ENCODE results near the gene IPO5. TPM values are rescaled to one million over a fixed set of nuclear protein-coding genes. Genes with fewer than 3 reads are reported as not detected.
A peak's percentile ranks its signal among the peaks of the same experiment; 100 is the strongest.
"Not testable (repeated sequence)": the region's sequence is repeated elsewhere in the genome, so short reads cannot be mapped to it uniquely, and the experiment has no call there.

The IPO5 gene
- total RNA-seq, 1 donor from 2014 or later: 195 TPM

DNA sequence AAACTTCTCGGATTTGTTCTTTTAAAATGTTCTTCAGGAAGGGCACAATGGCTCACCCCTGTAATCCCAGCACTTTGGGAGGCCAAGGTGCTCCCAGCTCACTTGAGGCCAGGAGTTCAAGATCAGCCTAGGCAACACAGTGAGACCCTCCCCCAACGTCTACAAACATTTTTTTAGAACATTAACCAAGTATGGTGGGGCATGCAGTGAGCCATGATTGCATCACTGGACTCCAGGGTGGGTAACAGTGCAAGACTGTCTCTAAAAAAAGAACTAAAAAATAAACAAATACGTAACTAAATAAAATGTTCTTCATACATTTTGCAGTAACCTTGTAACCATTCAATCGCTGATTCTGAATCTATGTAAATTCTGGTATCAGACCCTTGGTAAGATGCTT, 2.1 kb upstream of the IPO5 start:
- DNase-seq: no peak

DNA sequence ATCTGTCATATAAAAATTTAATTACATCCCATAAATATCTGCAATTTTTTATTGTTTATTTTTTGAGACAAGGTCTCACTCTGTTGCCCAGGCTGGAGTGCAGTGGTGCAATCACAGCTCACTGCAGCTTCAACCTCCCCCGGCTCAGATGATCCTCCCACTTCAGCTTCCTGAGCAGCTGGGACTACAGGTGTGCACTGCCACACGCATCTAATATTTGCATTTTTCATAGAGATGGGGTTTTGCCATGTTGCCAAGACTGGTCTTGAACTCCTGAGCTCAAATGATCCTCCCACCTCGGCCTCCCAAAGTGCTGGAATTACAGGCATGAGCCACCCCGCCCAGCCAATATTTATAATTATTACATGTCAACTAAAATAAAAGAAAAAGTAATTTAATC, 644 bp upstream of the IPO5 start:
- not testable (repeated sequence) for DNase-seq

DNA sequence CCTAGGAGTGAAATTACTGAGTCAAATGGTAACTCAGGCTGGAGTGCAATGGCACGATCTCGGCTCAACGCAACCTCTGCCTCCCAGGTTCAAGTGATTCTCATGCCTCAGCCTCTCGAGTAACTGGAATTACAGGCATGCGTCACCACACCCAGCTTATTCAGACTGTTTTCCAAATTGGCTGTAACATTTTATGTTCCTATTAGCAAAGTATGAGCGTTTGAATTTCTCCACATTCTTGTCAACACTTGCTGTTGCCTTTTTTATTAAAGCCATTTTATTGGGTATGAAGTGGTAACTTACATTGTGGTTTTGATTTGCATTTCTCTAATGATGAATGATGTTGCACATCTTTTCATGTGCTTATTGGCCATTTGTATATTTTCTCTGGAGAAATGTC, 7.9 kb downstream of the IPO5 start:
- no peak for DNase-seq

DNA sequence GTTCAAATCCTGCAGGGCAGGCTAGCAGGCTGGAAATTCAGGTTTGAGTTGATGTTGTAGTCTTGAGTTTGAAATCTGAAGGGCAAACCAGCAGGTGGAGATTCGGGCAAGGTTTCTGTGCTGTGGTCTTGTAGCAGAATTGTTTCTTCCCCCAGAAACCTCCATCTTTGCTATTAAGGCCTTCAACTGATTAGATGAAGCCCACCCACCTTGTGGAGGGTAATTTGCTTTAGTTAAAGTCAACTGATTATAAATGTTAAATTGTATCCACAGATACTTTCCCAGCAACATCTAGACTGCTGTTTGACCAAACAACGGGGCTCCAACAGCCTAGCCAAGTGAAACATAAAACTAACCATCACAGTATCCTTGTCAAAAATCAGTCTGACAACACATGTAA, 9.4 kb downstream of the IPO5 start:
- DNase-seq: no peak

DNA sequence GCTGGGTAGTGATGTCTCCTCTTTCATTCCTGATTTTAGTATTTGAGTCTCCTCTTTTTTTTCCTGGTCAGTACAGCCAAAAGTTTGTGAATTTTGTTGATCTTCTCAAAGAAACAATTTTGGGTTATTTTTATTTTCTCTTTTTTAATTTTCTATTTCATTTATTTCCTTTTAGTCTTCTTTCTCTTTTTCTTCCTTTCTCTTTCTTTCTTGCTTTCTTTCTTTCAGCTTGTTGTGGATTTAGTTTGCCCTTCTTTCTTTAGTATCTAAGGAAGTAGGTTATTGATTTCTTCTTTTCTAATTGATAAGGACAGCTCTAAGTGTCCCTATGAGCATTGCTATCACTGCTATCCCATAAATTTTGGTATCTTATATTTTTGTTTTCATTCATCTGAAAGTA, 13.8 kb downstream of the IPO5 start:
- no peak for DNase-seq

DNA sequence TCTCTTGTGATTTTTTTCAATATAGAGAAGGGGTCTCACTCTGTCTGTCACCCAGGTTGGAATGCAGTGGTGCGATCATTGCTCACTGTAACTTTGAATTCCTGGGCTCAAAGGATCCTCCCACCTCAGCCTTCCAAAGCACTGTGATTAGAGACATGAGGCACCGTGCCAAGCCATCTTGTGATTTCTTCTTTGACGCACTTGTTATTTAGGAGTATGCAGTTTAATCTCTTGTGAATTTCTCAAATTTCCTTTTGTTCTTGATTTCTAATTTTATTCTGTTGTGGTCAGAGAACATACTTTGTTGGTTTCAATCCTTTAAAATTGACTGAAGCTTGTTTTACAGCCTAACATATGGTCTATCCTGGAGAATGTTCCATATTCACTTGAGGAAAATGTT, 14.5 kb downstream of the IPO5 start:
- DNase-seq: no peak

DNA sequence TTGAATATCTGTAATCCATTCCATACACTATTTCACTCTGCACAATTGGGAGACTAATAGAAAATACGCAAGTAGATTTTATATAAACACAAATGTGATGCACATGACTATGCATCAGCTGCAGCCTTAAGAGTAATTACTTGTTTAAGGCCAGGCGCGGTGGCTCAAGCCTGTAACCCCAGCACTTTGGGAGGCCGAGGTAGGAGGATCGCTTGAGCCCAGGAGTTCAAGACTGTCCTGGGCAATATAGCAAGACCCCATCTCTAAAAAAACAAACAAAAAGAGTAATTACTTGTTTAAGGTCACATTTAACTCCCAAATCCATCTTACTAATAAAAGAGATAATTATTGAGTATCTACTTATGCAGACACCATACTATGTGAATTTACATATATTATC, 18.0 kb downstream of the IPO5 start:
- DNase-seq: no peak

DNA sequence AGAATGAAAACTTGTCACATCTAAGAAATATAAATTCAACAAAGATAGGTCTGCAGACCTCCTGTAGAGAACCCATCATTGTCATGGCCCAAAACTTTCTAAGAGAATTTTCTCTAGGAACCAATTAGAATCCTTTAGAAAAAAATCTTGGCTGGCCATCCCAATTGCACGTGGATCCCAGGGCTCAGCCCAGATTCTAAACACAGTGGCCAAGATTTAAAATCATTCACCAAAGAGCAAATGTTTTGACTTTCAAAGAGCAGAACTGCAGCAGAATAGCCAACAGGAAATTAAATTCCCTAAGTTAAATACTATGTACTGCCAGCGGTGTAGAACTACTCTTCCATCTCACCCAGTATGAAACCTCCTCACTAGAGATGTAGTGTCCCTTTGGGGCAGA, 21.3 kb downstream of the IPO5 start:
- no peak for DNase-seq

DNA sequence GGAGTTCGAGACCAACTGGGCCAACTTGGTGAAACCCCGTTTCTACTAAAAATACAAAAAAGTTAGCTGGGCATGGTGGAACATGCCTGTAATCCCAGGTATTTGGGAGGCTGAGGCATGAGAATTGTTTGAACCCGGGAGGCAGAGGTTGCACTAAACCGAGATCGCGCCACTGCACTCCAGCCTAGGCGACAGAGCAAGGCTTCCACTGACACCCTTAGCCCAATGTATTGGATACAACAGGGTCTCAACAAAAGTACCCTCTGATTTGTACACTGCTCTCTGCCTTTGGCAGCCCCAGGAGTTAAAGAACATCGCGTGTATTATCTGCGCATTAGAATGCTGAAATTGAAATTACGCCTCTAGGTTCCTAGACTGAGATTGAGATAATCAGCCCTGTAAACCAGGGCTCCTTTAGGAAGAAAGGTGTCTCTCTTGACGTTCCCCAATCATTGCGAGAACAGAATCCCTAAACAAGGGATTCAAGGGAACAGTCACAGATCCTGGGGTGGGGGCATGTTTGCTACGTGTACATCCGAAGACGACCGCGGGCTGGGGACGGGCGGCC, 21.9 kb downstream of the IPO5 start:
- no peak for DNase-seq

DNA sequence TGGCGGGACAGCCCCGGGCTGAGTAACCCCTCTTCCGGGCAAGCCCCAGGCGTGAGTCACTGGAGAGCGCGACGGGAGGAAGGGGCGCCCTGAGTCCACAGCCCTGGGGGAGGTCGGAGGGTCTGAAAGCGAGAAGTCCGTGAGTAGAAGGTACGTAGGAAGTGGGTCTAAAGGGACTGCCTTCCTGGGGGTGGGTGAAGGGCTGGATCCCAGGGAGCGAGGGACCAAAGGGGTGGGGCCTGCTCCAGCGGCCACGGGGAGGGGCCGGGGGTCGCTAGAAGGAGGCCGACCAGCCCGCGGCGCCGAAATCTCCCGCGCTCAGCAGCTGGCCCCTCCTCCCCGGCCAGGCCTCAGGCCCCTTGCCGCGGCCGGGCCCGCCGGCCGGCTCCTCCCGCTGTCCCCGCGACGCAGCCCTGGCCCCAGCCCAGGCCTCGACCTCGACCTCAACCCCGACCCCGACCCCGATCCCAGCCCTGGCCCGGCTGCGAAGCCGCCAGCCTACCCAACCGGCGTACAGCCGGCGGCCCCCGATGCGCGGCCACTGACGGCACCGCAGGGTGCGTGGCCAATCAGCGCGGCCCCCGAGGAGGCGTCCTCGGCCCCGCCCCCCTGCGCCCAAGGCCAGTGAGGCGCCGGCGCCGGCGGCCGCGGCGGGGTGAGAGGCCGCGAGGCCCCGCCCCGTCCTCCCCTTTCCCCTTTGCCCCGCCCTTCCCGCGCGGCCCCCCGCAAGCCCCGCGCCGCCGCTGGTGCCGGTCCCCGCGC, 22.6 kb downstream of the IPO5 start:
- DNase-seq: peak; percentile 84

DNA sequence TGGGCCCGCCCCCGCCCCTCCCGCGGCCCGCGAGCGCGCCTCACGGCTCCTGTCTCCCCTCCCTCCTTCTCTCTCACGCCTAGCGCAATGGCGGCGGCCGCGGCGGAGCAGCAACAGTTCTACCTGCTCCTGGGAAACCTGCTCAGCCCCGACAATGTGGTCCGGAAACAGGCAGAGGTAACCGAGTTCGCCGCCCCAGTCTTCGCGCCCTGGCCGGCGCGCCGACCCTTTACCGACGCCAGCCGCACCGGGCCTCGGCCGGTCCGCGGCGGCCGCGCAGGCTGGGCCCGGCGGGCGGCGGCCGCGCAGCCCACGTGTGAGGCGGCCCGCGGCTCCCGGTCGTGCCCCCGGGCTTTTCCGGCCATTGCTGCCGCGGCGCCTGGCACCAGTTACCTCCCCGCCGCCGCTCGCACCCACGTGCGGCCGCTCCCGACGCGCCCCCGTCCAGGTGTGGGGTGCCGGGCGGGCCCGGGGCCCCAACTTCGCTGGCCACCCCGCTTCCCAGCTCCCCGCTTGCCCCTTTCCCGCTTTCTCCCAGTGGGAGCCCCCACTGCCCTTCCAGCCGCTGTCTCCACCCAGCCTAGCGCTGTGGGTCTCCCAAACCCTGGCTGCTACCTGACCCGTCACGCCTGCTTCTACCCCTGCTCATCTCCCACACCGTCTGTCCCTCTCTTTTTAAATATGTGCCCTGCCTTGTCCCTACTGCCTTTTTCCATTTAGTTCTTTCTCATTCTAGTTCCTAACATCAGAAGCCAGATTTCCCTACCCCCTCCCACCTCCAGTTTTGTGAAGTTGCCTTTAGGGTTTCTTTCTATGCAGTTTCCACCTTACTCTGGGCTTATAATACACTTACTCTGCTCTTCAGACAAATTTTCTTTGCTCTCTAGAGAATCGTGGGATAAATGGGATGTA, 23.4 kb downstream of the IPO5 start:
- no peak for DNase-seq

DNA sequence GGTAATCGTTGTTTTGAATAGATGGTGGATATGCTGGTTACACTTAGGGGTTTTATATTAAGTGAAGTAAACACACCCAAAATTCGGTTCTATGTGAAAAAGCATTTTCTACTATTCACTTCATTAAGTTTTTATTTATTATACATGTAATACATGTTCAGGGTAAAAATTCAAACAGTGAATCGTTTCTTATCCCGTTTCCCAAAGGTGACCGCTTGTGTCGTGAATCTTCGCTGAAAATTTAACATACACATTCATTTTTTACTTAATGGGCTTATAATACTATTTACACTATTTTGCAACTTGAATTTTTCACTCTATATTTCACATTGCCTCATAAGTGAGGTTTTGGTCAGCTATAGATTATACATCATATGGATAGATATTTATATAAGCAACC, 24.5 kb downstream of the IPO5 start:
- no peak for DNase-seq

DNA sequence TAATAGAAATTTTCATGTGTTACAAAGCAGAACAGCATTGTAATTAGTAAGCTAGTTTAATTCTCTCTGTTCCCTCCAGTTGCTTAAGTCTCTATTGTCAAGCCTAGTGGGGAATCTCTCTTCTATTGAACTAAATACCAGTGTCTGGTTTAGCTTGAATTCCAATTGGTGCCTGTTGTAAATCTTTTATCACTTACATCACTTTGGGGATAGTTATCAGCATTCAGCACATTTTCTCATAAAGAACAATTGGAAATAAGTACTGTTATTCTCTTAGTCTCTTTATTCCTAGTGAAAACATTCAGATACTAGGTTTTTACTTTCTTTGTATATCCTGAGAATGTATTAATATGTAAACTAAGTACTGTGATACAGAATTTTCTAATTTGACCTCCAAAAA, 25.2 kb downstream of the IPO5 start:
- DNase-seq: no peak

DNA sequence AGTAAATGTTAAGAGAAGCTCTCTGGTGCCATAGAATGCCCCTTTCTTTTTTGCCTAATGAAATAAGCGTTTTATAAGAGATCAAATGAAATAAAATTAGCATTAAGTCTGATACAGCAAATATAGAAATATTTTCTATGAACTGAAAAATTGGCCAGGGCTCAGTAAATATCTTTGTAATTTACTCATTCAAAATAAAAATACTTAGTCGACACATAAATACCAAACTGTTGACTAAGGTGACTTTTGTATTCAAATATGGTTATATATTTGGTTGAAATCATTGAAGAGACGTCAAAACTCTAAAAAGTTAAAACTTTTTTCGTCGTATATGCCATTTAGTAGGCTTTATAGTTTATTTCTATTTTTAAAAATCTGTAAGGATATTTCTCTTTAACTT, 25.6 kb downstream of the IPO5 start:
- no peak for DNase-seq

DNA sequence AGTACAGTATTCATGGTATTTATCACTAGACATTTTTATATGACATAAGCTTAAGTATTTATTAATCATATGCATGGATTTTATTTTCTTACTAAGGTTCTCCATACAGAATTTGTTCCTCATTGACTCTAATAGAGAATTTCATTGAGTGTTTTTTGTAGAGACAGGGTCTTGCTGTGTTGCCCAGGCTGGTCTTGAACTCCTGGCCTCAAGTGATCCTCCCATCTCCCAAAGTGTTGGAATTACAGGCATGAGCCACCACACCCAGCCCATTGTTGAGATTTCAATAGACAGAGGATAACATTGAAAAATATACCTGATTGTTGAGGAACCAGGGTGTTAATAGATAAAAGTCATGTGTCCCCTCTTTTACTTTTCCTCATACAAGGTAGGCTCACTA, 26.1 kb downstream of the IPO5 start:
- no peak for DNase-seq

DNA sequence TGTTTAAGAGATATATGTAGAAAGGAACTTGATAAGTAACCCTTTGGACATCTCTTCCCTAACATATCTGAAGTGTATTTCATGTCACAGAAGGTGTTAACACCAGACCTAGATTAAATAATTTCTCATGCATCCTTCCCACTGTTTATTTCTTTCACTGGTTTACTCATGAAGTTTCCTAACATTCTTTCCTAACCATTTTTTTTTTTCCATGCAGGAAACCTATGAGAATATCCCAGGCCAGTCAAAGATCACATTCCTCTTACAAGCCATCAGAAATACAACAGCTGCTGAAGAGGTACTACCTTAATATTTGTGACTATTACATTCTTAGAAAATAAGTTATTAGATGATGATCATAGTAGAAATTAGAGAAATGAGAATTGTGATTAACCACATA, 28.8 kb downstream of the IPO5 start:
- DNase-seq: no peak

DNA sequence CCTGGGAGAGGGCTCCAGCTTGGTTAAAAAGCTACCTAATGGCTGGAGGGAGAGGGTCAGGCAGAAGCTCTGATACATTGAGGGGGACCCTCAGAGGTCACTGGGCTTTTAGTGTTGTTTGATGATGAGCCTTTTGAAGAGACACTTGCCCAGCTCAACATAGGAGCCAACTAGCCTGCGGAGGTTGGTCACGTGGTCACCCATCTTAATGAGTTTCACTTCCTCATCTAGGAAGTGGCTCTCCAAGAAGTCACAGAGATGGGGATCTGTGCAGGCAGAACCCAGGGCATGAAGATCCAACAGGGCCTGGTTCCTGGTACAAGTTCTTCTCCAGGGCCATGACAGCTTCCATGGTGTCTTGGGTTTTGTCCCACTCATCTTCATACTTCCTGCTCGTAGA, 33.4 kb downstream of the IPO5 start:
- DNase-seq: no peak

DNA sequence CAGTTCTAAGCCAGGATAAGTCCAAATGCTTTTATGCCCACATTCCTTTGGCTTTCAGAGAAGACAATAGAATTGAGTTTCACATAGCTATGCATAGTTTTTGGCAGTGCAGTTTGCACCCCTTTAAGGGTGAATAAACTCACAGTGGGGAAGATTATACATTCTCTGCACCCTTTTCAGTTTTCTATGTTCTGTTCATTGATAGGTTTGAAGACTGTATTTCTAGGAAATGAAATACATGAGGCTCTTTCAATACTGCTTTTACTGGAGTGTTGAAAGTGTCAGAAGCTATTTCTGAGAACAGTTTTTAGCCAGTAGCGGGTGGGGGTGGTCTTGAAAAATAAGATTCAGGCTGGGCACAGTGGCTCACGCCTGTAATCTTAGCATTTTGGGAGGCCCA, 46.2 kb downstream of the IPO5 start:
- no peak for DNase-seq

DNA sequence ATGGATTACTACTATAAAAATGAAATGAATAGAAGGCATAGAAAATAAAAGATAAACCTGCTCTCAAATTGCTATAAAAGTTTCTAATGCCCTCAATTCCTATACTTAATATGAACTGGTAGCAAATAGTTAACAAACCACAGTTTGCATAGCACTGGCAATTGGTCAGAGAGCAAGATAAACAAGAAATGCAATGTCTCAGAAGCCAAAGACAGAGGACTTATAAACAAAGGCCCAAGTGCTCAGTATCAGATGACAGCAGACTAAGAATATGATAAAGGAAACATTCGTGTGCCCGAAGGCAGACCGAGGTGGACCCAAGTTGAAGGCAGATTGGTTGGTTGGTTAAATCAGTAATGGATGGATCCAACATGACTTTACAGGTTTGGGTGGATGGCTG, 50.6 kb downstream of the IPO5 start:
- DNase-seq: no peak

DNA sequence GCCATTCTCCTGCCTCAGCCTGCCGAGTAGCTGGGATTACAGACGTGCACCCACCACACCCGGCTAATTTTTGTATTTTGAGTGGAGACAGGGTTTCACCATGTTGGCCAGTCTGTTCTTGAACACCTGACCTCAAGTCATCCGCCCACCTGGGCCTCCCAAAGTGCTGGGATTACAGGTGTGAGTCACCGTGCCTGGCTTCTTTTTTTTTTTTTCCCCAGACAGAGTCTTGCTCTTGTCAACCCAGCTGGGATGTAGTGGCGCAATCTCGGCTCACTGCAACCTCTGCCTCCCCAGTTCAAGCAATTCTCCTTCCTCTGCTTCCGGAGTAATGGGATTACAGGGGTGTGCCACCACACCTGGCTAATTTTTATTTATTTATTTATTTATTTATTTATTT, 51.5 kb downstream of the IPO5 start:
- not testable (repeated sequence) for DNase-seq

DNA sequence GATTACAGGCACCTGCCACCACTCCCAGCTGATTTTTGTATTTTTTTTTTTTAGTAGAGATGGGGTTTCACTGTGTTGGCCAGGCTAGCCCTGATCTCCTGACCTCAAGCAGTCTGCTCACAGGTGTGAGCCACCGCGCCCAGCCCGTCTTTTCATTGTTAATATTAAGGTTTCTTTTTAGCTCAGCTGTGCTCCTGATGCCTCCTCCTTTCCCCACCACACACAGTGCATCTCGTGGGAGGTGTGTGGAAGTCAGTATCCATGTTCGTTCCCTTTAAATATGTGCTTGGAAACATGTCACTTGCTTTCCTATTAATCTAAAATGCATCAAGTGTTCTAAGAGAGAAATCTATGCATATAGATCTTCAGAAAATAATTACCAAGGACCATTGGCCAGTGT, 53.5 kb downstream of the IPO5 start:
- DNase-seq: no peak

DNA sequence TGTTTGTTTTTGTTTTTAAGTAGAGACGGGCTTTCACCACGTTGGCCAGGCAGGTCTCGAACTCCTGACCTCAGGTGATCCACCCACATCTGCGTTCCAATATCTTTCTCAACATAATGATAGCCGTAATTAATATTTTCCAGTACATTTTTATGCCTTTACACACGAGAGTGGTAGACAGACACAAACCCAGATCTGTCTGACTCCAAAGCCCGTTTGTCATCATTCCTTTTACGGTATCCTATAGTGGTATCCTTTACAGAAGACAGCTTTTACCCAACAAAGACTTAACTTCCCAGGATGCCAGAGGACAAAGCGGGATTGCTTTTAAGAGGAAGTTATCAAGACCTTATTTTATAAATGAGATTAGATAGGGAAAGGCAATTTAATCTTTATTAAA, 59.8 kb downstream of the IPO5 start:
- DNase-seq: no peak

DNA sequence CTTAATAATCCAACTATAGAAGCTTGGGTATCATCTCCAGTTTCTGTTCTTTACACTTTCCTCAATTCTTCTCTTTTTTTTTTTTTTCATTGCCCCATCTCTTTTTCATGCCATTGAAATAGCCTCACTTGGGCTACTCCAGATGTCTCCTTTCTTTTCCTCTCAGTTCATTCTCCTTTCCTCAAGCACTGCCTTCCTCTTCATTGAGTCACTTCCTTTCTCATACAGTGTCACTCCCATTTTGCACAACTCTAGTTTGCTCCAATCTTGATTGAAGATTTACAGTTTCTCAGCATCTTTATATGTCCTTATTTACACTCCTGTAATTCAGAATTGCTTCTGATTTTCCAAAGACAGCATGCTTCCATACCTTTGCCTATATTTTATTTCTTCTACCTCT, 61.3 kb downstream of the IPO5 start:
- DNase-seq: no peak

DNA sequence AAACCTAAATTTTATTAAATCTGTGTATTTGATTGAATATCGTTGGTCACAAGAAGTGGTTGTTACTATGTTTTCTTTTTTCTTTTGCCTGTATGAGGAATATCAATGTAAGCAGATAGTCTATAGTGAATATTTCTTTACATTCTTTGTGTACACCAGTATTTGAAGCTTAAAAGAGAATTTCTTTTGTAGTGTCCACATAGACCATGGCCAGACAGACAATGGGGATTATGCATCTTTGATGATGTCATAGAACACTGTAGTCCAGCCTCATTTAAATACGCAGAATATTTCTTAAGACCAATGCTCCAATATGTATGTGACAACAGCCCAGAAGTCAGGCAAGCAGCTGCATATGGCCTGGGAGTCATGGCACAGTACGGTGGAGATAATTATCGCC, 64.8 kb downstream of the IPO5 start:
- no peak for DNase-seq

Measured in occipital lobe (tissue), 2 donors.